Measurements from ENCODE around the gene ACSL6. TPM values are rescaled to one million over a fixed set of nuclear protein-coding genes. Genes with fewer than 3 reads are reported as not detected.
A peak's percentile ranks its signal among the peaks of the same experiment; 100 is the strongest.

Gene ACSL6
- total RNA-seq, 1 experiment from 2014 or later = 7.3 TPM

DNA sequence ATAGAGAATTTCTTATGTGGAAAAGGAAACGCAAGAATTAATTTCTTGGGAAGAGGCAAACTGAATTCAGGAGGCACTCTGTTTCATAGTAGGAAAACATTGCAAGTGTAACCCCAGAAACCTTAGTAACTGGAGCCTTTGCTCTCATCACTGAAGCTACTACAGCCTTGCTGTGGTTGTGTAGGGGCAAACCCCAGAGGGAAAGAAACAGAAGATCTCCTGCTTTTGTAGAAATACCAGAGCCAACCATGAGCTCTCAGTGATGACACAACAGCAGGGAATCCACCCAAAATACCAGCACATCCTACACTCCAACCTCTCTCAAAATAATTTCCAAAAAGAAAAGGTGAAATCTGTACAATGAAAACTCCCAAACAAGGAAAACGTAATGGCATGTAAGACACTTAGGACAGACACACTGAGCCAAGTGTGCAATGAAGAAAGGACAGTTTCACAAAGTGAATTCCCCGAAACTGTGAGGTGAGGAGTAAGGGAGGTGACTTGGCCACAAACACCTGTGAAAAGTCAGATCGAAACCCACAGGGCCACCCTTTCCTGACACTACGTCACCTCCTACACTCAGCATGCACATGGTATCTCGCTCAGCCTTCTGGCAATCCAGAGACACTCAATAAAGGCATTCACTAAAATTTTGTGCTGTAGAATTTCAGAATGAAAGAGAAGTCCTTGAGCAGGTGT, 8.5 kb upstream of the ACSL6 start:
- in situ Hi-C loops (cut with HindIII; ENCODE audit: low sequenced_read_pairs) = no loop called here
- DNase-seq (ENCODE audit: low spot score) = no peak

DNA sequence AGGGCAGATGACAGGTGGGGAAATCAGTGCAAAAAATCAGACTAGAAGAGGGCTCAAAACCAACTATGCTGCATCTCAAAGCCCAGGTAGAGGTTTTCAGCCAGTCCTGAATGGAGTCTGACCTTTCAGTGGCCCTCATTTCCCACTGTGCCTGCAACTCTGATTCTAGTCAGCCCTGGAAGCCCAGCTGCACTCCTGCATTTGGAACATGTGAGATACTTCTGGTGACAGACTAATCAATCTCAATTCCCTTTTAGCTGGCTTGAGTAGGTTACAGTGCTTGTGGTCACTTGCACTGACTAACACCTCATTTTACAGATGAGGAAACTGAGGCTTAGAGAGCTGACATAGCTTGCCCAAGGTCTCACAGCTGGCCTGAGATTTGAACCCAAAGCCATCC, 7.9 kb upstream of the ACSL6 start:
- in situ Hi-C loops (cut with HindIII; ENCODE audit: low sequenced_read_pairs) = no loop called here
- DNase-seq (ENCODE audit: low spot score) = no peak

DNA sequence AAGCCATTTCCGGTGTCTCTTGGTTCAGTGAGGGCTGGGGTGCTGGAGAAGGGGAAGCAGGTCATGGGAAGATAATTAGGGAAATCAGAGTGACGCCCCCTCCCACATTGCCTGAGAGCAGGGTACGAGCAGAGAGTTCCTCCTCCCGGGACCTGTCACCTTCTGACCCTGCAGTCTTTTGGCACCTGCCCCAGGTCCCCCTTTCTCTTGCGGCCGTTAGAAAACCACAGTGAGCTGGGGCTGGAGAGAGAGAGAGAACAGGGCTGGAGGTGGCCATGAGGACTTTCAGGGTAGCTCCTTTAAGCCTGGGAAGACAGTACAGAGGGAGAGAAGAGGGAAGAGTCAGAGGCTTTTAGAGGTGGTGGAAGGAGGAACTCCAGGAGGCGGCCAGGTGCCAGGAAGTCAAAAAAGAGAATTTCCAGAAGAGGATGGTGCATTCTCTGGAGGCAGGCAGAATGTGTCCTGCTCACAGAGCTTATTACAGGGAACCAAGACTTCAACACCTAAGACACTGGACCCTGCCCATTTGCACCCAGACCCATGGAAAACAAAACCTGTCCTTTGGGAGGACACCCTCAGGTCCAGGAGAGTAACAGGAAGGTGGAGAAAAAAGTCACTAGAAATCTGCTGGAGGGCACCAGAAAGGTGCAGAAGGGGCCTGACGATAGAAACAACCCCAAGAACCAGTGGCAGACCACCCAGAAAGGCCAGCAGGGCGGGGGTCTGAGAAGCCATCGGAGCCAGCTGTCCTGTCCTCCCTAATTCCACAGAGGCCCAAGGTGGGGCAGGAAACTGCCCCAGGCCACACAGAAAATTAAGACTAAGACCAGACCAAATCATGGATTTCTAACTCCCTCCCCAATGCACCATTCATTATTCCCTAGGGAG, 6.5 kb upstream of the ACSL6 start:
- in situ Hi-C loops (cut with HindIII; ENCODE audit: low sequenced_read_pairs) = no loop called here
- no peak for DNase-seq (ENCODE audit: low spot score)

DNA sequence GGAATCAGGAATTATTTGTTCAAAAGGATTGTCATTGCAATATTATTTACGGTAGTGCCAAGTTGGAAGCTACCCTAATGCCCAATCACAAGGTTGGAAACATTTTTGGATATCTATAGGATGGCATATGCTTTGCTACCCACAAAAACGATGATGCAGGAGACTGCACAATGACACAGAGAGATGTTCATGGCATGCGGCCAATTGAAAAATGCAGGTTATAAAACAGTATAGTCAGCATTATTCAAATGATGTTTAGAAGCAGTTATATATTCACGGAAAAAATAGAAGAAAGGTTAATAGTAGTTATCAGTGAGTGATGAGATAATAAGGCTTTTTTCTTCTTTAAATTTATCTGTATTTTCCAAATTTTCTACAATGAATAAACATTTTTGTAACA, 5.9 kb upstream of the ACSL6 start:
- in situ Hi-C loops (cut with HindIII; ENCODE audit: low sequenced_read_pairs) = no loop called here
- no peak for DNase-seq (ENCODE audit: low spot score)

DNA sequence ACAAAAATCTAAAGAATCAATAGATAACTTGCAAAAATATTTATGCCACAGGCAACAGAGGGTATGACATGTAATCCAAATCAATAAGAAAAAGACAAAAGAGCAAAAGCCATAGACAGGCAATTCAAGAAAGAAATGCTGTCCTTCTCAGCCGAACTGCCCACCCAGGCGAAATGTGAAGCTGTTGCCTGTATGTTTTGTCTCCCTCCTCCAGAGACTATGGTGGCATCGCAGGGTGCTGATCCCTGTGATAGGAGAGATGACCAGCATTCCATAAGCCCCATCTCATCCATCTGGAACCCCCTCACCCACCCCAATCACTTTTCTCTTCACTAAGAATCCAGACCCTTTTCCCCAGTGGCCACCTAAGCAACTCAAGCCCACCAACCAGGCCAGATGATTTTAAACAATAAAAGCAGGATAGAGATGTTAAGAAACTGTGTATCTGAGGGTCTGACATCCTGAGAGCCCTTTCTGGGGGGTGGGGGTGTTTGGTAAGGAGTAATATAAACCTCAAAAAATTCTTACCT, 5.3 kb upstream of the ACSL6 start:
- no peak for DNase-seq (ENCODE audit: low spot score)
- in situ Hi-C loops (cut with HindIII; ENCODE audit: low sequenced_read_pairs) = no loop called here

DNA sequence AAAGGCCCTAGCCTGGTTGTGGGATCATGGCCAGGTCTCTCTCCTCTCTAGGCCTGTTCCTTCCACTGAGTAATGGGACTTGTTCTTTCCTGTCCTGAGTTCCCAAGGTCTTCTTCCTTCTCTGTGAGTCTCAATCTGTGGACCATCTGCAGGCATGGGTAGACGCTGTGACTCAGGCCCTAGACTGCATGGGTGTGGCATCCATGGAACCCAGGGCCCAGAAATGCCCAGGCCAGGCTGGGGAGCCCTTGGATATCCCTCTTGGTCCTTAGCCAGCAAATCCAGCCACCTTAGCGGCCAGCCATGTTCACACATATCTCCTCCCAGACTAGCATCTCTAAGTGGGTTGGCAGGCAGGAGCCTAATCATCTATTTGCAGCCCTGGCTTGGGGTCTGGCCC, 2.3 kb upstream of the ACSL6 start:
- in situ Hi-C loops (cut with HindIII; ENCODE audit: low sequenced_read_pairs) = no loop called here
- DNase-seq (ENCODE audit: low spot score) = no peak

DNA sequence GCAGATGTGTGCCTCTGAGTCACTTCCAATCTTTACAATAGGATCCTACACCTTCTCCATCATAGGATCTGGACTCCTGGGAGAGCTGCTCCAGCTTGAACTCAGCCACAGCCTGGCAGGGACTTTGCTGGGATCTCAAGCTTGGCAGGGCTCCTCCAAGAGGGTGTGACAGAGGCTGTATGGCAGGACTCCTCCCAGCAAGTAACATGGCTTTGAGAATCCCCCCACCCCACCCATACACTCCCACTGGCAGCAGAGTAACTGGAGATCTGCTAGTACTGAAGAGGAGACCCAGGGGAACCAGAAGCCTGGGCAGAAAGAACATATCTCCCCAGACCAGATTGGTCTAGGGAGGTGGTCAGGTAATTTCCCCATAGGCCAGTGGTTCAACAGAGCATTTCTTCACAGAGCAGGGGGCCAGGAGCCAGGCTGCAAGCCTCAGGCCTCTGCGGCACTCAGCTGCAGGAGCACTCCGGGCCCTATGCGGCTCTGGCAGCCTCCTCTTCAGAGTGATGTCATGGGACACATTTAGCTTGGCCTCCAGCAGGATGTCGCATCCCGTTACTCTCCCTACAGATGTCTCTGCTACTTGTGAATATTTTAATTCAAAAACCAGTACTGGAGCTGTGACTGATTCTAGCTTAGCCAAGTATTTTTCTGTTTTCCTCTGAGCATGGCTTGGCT, 1.7 kb upstream of the ACSL6 start:
- peak; percentile 67 for DNase-seq (ENCODE audit: low spot score)
- in situ Hi-C loops (cut with HindIII; ENCODE audit: low sequenced_read_pairs) = no loop called here

DNA sequence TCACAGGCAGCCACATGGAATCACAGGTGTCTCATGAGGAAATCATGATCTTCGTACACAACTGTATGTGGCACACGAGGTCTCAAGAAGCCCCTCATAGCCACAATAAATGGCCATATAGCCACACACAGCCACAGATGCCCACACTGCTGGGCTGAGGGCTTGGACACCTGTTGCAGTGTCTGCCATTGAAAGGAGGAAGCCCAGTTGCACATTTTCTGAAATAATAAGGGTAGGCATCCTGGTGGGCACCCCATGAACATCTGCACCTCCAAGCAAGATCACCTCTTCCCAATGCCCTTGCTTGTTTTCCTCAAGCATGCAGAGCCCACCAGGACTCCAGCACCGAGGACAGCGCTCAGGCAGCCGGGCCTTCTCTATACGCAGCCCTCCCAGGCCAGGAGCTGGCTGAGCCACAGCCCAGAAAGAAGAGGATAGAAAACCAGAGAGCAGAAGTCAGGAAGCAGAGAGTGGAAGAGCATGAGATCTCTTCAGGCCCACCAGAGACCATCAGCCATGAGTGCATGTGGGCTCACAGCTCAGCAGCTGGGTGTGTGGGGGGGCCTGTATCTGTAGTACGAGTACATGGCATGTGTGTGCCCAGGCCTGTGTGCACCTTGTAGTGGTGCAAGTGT, 1.0 kb upstream of the ACSL6 start:
- in situ Hi-C loops (cut with HindIII; ENCODE audit: low sequenced_read_pairs) = no loop called here
- no peak for DNase-seq (ENCODE audit: low spot score)

DNA sequence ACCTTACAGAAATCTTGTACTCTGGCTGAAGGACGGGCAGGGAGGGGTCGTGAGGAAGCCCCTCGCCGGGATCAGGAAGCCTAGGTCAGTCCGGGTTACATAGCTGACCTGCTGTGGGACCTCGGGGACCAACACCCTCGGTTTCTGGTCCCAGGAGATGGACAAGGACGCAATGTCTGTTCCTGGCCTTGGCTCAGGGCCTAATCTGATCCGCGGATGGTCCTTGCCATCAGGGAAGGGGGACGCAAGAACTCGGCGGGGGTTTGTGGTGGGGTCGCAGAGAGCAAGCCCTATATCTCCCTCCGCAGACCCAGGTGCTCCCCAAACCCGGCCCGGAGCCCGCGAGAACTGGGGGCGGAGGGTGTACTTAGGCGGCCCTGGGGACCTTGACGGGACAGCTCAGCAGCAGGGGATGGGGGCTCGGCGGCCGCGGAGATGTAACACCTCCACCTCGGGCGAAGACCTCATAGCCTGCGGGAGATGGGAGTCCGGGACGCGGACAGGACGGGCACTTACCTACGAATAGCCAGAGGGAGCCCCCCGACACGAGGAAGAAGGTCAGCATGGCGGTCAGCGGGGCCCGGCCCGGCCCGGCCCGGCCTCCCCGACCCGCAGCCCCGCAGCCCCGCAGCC, 353 bp downstream of the ACSL6 start:
- in situ Hi-C loops (cut with HindIII; ENCODE audit: low sequenced_read_pairs) = no loop called here
- no peak for DNase-seq (ENCODE audit: low spot score)

DNA sequence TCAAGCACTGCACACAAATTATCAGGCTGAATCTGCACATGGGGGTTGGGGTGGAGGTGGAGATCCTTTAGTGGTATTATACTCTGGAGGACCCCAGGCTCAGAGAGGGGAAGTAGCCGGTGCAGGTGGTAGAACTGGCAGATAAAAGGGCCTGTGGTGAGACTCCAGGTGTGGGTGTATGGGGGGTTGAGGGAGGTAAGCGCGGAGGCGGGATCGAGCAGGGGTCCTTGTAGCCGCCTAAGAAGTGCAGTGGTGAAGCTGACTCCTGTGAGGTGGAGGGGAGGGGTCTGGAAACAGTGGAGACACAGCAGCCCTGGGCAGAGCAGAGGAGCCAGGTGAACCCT, 841 bp downstream of the ACSL6 start:
- in situ Hi-C loops (cut with HindIII; ENCODE audit: low sequenced_read_pairs) = no loop called here
- no peak for DNase-seq (ENCODE audit: low spot score)

DNA sequence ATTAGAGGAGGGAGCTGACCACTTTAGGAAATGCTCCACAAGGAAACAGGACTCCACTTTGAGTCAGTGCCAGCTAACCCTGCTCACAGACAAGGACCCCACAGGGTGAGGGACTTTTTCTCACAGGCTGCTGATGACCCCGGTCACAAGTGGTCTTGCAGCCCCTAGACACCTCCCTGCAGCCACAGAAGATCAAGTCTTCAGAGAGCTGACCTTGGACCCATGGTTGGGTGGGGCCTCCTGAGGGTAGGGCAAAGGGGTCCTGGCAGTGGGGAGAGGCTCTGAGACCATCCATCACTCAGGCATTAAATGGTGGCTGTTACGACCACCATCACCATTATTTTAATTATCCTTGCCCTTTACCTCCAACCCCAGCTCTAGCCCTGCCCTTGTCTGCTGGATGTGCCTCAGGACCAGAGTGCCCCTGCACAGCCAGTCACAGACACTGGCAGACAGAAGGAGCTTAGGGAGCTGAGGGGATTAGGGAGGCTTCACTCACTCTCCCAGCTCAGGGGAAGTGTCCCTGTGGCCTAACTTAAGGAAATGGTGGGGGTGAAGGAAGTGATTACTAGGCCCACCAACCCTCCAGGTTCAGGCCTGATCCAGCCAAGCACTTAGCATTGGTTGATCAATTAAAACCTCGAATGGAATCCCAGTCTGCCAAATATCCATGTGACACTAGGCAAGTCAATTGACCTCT, 1.6 kb downstream of the ACSL6 start:
- in situ Hi-C loops (cut with HindIII; ENCODE audit: low sequenced_read_pairs) = no loop called here
- DNase-seq (ENCODE audit: low spot score) = peak; percentile 42

DNA sequence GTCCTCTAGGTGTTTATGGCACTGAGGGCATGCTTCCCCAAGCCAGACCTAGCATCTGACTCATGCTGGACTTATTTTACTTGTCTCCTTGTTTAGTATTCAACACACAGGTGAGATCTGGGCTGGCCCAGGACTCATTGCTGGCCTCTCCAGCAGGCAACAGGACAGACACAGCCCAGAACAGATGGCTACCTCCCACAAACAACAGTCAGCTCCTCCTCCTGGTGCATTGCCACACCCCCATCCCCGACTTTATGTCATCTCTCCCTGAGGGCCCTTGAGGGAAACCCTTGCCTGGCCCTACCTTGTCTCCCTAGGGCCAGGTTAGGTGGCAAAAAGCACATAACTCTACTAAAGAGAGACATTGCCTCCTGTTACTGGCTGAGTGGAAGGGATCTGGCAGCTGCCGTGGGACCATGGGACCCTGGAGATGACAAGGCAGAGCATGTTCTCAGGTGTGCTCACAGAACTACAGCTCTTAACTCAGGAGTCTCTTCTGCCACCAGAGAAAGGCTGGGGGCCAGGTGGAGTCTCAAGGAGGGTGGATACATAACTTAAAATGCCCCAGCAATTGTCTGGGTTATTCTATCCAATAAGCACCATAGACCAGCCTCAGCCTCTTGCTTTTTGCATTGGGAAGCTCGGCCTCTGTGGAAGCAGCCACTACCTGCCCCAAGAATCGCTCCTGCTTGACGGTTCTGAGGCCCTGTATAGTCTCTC, 2.3 kb downstream of the ACSL6 start:
- DNase-seq (ENCODE audit: low spot score) = peak; percentile 91

DNA sequence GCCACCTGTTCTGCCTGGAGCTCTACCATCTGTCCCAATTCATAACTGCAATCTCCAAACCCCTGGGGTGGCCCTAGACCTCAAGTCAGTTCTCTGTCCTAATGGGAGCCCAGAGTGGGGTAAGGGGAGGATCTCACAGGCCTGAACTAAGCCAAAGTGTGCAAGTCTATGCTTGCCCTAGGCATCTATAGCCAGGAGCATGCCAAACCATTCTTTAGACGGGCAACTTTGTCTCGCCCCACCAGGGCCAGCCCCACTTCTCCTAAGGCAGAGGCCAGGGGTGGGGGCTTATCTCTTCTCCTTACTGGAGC, 3.3 kb downstream of the ACSL6 start:
- in situ Hi-C loops (cut with HindIII; ENCODE audit: low sequenced_read_pairs) = no loop called here
- DNase-seq (ENCODE audit: low spot score) = no peak

More for the DNA sequence above, 2.3 kb downstream of the ACSL6 start:
- in situ Hi-C loops (cut with HindIII; ENCODE audit: low sequenced_read_pairs) = no loop called here

DNA sequence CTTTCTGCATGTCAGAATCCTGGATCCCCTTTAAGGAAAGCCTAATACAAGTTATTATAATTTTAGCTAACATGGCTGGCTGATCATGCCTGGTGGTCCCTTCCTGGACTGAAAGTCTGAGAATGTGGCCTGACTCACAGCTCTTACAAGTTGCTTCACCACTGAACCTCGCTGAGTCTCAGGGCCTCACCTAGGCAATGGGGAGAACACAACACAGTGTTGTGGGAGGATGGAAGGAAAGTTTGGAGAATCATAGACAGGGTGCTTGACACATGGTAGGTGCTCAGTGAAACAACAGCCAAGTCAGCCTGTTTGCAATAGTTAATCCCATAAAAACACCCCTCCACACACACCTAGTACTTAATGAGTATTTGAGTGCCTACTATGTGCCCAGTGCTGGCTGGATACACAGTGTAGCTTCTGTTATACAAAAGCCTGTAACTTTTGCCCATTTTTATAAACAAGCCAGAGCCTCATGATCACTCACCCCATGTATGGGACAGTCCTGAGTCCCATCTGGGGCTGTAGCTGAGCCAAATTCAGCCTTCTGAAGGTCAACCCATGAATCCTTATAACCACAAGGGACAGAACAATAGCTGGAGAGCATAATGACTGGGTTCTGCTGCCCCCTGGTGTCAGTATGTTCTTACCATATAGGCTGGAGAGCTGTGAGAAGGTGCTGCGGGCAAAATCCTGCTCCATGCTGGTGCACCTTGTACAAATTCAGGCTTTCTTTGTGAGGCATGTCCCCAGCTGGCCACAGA, 3.9 kb downstream of the ACSL6 start:
- peak; percentile 80 for DNase-seq (ENCODE audit: low spot score)
- in situ Hi-C loops (cut with HindIII; ENCODE audit: low sequenced_read_pairs) = no loop called here

DNA sequence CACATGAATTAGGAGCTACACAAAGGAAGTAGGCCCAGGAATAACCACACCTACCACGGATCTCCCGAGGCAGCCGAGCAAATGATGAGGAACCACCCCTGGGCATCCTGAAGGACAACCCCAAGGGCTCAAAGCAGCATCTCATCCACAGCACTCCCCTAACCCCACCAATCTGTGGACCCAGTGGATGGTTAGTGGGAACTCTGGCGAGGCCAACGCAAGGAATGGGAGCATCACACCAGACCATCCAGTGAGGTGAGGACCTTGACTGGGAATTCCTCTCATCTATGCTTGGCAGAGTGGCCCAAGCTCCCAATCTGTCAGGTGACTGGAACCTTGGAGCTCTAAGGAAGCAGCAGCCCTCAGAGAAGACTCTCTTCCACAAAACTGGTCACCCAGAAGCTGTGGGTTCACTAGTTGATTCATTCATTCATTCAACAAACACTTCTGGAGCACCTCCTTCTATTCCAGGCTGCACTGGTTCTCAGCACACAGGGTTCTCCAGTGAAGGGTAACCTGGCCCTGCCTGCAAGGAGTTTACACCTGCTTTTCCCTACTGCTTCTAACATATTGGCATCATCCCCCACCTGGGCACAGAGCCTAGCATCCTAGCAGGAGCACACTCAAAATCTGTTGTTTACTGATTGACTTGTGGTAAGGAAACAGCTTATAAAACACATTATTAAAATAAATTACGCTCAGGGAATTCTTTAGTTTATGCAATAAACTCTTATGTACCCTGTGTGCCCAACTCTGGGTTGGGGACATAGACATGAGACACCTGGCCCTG, 4.9 kb downstream of the ACSL6 start:
- in situ Hi-C loops (cut with HindIII; ENCODE audit: low sequenced_read_pairs) = no loop called here
- peak; percentile 74 for DNase-seq (ENCODE audit: low spot score)

DNA sequence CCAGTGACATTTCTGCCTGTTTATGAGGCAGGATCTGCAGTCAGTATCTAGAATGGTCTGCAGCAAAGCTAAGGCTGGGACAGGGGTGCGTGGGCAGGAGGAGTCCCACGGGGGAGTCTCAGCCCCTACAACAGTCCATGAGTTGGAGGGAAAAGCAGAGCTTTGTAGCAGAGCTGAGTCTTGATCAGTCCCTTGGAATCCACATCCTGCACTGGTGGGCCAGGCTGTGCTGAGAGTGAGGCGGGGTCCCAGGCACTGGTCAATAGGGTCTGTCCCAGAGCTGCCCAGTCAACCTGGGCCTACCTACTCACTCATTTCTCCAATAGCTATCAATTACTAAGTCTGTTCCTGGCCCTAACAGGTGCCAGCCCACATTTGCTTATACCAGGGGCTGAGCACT, 5.9 kb downstream of the ACSL6 start:
- DNase-seq (ENCODE audit: low spot score) = no peak
- in situ Hi-C loops (cut with HindIII; ENCODE audit: low sequenced_read_pairs) = no loop called here

DNA sequence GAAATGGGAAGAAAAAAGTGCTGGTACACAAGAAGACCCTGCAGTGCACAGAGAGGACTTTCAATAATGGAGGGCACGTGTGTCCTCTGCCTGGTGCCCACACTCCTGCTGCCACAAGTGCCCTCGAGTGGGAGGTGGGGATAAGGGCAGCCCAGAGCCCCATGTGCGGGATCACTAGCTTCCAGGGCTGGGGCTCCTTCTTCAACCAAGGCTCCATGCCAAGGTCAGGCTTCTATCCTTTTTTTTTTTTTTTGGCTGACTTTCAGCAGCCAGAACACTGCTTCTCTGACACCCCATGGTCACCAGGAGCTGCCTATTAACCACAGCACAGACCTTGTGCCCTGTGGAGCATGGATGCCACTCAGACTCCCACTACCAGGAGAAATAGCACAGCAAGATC, 7.5 kb downstream of the ACSL6 start:
- in situ Hi-C loops (cut with HindIII; ENCODE audit: low sequenced_read_pairs) = no loop called here
- no peak for DNase-seq (ENCODE audit: low spot score)

Measured in G401 (cell line).